Glomerular visceral epithelial cell (primary cell): Measurements from ENCODE around the gene ATG16L2.
"Not testable (repeated sequence)": the region's sequence is repeated elsewhere in the genome, so short reads cannot be mapped to it uniquely, and the experiment has no call there.

Source experiments
- DNase-seq: peaks from one replicate; pipeline ENCODE4 v3.0.0-alpha.2; 2016; ENCODE audit errors: extremely low spot score

Gene ATG16L2

GRCh38 chr11:72806378-72806777, 7.8 kb upstream of the ATG16L2 start:
- not testable (repeated sequence) for DNase-seq

- DNase-seq: no peak
Measured at GRCh38 chr11:72807021-72807693, 7.1 kb upstream of the ATG16L2 start.

- no peak for DNase-seq
Measured at GRCh38 chr11:72807792-72808191, 6.4 kb upstream of the ATG16L2 start.

GRCh38 chr11:72808331-72808798, 5.8 kb upstream of the ATG16L2 start:
- no peak for DNase-seq

- DNase-seq: not testable (repeated sequence)
Measured at GRCh38 chr11:72811686-72812085, 2.5 kb upstream of the ATG16L2 start.

- peak; percentile 37 for DNase-seq
Measured at GRCh38 chr11:72812604-72812966, 1.6 kb upstream of the ATG16L2 start.

- DNase-seq: peak; percentile 71
Measured at GRCh38 chr11:72812967-72813739, 1.1 kb upstream of the ATG16L2 start.

- DNase-seq: peak; percentile 80
Measured at GRCh38 chr11:72813740-72814285, 398 bp upstream of the ATG16L2 start.

GRCh38 chr11:72815110-72815618, 953 bp downstream of the ATG16L2 start:
- peak; percentile 51 for DNase-seq

- DNase-seq: no peak
Measured at GRCh38 chr11:72816404-72816990, 2.3 kb downstream of the ATG16L2 start.

- DNase-seq: no peak
Measured at GRCh38 chr11:72817966-72818365, 3.8 kb downstream of the ATG16L2 start.

GRCh38 chr11:72818971-72819370, 4.8 kb downstream of the ATG16L2 start:
- no peak for DNase-seq

- no peak for DNase-seq
Measured at GRCh38 chr11:72820439-72821139, 6.4 kb downstream of the ATG16L2 start.

- DNase-seq: no peak
Measured at GRCh38 chr11:72821221-72821919, 7.2 kb downstream of the ATG16L2 start.

GRCh38 chr11:72821920-72822799, 7.9 kb downstream of the ATG16L2 start:
- DNase-seq: no peak

GRCh38 chr11:72823105-72823804, 9.0 kb downstream of the ATG16L2 start:
- DNase-seq: no peak

GRCh38 chr11:72824020-72824419, 9.8 kb downstream of the ATG16L2 start:
- no peak for DNase-seq

- DNase-seq: peak; percentile 16
Measured at GRCh38 chr11:72824811-72825505, 10.7 kb downstream of the ATG16L2 start.

GRCh38 chr11:72825661-72826060, 11.4 kb downstream of the ATG16L2 start:
- no peak for DNase-seq
